Right renal pelvis (tissue), 4 donors: ENCODE measurements around the gene SEMA3D. TPM values are rescaled to one million over a fixed set of nuclear protein-coding genes. Genes with fewer than 3 reads are reported as not detected.
A peak's percentile ranks its signal among the peaks of the same experiment; 100 is the strongest.

Experiments used
- DNase-seq, 4 donors: peaks; one replicate each; pipeline ENCODE4 v3.0.0-alpha.2; 2013; ENCODE audit warnings: low read depth in 4 of 4, low spot score in 3 of 4, missing footprints in 1 of 4
- polyA plus RNA-seq, 4 donors: library from polyadenylated mRNA; unstranded; fragments of 120-200 nt; gene quantifications; one replicate each; pipeline ENCODE4 v1.2.1, GENCODE V29; 2013; ENCODE audit not compliant: insufficient read length in 4 of 4

Gene SEMA3D
- polyA plus RNA-seq, 4 donors, result 42.2 to 45.6 (median 43.3) TPM

DNA sequence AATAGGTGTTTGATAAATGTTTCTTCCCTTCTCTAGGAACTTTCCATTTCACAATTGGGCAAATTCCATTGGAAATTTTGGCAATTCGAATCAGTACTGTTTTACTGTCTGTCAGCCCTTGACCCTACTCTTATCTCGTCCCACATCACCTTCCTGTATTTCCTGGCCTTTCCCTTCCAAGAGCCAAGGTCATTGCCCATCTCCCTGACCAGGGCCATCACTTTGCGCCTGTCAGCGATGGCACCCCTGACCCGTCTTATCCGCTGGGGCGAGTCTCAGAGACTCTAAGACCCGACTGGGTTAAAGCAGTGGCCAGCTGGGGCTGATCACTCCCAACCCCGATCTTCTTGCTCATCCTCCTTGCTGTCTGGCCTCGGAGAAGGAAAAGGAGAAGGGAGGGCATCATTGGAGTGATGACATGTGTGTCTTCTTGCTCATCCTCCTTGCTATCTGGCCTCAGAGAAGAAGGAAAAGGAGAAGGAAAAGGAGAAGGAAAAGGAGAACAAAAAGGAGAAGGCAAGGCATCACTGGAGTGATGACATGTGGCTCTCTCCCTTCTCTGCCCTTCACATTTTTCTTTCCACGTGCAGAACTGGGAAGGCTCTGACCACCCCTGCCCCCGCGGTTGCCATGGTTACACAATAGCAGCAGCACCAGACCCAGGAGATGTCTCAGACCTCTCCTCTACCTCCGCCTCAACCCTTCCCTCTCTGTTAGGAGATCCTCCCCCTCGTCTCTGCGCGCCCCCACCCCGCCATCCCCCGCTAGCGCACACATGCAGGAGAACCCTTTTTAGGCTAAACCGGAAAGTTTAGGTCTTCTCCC, 2.0 kb downstream of the SEMA3D start:
- peak in 2 of 4 donors; percentile 45 to 52 for DNase-seq

DNA sequence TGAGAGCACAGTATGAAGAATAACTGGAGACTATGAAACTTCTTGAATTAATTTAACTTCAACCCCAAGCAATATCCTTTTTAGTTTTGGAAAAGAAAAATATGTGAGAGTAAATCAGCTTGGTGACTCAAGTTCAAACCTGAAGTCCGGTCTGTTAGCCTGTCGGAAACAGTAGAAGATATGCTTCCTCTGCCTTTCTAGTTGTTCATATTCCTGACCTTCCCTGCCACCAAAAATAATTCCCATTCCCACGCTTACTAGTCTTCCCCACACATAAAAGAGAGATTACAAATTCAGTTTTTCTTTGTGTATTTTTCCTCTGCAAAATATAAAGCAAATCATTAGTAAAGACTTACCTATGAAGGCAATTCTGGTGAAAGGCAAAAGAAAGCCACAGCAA, 3.6 kb downstream of the SEMA3D start:
- no peak for DNase-seq

DNA sequence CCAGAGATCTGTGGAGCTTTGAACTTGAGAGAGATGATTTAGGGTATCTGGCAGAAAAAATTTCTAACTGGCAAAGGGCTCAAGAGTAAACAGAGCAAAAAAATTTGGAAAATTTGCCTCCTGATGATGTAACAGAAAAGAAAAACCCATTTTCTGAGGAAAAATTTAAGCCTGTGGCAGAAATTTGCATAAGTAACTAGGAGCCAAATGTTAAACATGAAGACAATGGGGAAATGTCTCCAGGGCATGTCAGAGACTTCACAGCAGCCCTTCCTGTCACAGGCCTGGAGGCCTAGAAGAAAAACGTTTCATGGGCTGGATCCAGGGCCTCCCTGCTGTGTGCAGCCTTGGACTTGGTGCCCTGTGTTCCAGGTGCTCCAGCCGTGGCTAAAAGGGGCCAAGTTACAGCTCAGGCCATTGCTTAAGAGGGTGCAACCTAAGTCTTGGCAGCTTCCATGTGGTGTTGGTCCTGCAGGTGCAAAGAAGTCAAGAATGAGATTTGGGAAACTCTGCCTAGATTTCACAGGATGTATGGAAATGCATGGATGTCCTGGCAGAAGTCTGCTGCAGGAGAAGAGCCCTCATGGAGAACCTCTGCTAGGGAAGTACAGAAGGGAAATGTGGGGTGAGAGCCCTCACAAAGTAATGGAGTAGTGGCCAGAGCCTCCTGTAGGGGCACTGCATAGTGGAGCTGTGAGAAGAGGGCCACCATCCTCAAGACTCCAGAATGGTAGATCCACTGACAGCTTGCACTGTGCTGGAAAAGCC, 8.1 kb downstream of the SEMA3D start:
- no peak for DNase-seq

DNA sequence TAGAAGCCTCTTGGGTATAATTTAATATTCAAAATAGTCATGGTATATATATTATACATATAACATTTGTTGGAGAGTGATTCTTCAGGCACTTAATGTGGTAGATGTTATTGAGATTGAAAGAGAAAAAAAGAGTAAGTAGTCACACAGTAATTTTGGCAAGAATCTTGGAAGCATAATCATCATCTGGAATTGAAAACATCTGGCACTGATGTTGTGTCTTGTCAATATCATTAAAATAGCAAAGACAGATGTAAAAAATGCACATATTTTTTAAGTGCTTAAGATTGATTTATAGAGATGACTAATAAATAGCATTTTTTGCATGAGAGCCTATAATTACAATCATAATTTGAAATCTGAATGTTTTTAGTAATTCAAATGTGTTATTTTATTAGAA, 9.5 kb downstream of the SEMA3D start:
- no peak for DNase-seq

DNA sequence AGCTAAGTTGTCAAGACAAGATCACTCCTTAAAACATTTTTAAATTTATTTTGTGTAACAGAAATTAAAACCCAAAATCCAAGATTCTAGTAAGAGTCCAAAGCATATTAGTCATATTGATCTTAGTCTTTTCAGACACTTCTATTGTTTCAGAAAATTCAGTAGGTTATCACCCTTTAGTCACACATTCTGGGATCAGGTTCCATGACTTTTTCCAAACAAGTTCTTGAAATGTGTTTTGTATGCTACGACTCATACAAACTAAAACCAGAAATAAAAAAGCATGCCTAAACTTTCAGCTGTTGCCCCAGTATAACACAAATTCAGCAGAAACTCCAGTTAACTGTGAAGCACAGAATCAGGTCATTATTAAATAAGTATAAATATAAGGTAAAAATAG, 10.7 kb downstream of the SEMA3D start:
- no peak for DNase-seq

DNA sequence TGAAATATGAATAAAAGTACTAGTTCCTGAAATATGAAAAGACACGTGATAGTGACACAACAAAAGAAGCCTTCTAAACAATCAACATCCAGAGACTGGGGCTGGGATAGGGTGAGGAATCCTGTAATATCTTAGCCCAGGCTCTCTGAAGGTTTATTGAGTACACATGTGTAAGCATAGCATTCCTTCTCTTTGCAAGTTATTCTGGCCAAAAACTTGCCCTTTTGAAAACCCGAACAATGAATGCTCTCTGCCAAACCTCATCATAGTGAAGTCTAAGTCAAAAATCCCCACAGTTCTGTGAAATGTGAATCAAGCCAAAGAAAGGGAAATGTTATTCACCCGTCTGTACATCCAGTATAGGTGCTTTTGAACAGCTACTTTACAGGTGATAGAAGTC, 11.6 kb downstream of the SEMA3D start:
- no peak for DNase-seq

DNA sequence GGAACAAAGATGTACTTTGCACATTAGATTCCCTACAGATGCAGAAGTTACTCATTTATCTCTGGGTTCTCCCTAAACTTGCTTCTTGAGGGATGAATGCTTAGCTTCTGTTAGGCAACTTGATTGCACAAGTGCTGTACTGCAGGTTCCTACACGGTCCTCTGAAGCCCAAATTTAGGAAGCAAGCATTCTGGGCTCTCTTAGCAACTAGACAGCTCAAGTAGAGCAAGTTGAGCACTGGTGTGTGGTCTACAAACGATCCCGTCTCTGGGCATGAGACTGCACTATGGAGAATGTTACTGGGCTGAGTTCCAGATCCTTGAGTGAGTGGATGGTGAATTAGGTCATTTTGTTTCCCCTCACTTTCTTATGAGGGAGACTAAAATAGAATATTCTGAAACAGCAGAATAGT, 14.3 kb downstream of the SEMA3D start:
- DNase-seq, result no peak

DNA sequence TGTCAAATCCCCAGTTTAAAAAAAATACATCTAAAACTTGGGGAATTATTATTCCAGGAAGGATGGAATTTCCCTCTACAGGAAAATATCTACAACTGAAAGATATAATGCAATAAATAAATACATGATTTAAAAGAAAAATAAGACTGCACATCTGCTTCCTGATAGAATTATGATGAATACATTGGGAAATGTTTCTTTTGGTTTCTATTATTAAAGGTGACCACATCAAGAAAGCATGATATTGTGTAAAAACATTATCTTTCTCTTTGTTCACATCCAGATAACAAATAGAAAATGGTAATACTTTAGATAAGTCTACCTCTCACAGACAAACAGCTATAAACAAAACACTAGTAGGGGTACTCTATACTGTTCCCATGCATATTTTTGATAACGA, 19.2 kb downstream of the SEMA3D start:
- no peak for DNase-seq

DNA sequence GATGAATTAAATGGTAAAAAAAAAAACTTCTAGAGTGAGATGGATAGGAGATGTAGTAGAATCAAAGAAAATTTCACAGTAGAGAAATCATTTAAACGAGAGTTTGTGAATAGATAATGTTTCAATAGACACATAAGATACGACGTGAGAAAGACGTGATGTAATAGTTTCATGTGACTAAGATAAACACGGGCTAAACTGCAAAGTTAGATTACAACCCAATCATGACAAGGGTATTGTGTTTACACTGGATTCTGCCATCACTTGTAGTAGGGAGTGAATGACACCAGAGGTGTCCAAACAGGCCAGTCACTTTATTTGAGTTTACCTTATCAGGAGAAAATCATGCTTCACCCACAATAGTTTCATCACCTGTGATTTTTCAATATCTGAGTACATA, 21.6 kb downstream of the SEMA3D start:
- no peak for DNase-seq

DNA sequence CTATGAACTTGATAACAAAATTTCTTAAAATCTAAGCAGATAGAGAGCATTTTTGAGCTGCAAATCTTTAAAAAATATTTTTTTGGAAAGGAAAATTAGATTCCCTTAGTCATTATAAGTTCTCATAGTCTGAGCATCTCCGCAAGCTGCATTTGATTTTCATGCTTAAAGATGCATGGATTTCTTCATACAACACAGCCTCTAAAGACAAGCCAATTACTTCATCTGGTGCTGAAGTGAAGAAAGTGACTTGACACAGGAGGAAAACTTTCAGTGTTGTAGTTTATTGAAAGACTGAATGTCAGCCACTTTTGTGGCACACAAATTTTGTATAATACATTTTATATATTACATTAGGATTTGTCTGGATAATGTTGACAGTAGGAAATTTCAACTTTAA, 22.5 kb downstream of the SEMA3D start:
- no peak for DNase-seq

DNA sequence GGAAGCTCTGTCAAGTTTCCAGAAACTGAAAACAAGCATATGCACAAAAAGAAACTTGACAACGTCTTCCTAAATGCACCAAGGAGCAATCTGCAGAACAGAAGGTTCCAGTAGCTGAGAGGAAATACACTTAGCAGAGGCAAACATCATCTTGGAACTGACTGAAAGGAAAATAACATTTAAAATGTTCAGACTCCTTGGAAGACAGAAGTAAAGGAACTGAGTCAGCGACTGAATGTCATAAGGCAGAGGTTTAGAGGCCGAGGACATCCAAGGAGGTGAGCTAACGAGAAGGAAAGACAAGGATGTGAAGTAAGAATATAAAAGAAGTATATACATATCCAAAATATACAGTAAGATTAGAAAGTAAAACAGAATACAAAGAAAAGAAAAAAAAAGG, 24.1 kb downstream of the SEMA3D start:
- DNase-seq, result no peak

DNA sequence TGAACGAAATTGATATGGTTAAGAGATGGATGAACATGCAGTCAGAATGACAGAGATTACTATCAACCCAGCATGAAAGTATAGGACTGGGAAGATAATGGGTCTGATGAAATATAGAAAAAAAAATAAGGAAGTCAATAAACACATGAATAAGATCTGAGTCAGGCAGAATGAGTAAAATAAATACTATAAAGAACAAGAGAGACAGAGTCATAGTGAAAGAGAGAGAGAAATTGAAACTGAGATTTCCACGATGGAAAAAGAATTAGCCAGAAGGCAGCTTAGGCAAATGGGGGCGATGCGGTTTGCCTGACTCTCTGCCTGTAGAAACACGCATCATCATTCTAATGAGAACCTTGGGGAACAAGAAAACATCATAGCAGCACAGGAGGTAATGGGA, 26.6 kb downstream of the SEMA3D start:
- no peak for DNase-seq

DNA sequence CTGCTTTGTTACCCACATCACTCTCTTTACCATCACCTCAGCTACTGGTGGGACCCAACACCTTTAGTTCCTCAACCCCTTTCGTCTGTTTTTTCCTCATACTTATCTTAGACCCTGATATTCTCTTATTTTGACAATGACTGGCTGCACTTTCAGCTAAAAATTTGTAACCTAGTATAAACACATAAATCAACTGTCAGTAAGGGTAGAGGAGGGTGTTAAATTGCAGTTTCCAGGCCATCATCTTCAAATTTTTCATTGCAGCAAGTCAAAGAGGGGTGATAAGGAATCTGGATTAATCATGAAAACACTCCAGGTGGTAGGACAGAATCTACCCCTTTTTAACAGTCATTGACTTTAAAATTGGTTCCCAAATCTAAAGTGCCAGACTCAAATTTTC, 27.9 kb downstream of the SEMA3D start:
- DNase-seq, result no peak

DNA sequence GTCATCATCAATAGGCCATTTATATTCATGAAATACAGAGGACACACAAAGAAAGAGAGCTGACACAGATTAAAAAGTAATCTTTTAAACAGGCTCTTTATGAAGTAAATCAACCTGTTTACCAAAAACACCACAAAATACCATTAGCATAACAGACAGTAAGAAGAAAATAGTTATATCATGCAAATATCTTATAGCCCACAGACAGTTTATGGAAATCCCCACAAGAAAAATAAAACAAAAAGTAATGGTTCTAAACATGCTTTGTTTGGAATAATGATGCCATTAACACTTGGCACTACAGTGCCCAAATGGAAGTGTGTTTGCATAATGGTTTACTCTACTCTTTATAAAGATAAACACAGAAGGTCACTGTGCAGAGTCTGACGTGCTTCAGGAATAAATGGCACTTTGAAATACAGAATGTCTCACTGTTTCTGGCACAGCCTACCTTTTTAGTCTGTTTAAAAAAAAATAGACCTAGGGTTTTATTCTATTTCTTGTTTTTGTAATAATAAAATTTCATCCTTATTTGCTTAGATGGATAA, 30.1 kb downstream of the SEMA3D start:
- DNase-seq, result no peak

DNA sequence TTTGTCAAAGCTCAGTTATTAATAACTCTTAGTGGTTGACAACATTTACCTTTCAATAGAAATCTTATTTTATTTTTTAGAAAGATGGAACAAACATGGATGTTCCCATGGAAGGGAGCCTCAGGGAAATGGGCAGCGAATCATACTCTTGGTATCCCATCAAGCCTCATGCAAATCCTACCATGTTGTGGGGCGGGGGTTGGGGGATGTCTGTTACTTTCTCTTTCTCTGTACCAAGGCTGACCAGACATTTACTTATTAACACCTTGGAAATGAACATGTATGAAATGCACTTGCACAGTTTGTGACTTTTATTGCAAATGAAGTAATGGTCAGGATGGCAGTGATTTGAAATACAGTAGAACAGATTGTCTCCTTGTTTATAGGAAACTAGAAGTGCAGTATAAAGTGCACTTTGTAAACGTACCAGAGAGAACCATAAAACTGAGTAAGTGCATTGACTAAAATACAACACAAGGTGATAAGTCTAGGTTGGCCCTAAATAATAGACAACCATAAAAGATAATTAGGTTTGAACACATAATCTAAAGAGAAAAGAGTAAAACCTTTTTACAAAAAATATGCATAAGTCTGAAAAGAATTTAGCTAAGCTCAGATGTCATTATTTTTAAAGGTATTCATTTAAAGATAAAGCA, 32.4 kb downstream of the SEMA3D start:
- no peak for DNase-seq

DNA sequence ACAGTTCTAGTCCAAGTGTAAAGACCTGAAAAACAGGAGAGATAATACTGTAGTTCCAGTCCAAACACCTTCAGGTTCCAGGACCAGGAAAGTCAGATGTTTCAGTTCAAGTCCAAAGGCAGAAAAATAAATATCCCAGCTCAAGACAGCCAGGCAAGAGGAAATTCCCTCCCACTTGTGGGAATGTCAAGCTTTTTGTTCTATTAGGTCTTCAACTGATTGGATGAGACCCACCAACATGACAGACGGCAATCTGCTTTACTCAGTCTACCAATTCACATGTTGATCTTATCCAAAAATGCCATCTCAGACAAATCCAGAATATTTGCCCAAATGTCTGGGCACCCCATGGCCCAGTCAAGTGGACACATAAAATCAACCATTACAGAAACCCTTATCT, 33.1 kb downstream of the SEMA3D start:
- no peak for DNase-seq

DNA sequence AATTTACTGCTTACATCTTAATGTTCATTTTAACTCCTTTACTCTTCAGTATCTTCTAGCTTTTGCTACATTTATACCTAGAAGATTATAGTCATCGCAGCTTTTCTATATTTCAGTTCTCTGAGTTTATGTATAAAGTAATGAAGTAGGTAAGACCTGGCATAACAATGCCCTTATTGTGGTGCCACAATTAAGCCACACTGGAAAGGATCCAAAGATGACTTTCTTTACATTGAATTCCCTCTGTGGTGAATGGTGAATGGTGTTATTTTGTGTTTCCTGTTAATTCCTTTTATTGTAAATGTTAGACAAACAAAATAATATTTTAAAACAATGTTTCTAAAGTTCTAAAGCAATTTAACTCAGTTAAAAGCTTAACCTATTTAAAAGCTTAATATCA, 36.2 kb downstream of the SEMA3D start:
- no peak for DNase-seq

DNA sequence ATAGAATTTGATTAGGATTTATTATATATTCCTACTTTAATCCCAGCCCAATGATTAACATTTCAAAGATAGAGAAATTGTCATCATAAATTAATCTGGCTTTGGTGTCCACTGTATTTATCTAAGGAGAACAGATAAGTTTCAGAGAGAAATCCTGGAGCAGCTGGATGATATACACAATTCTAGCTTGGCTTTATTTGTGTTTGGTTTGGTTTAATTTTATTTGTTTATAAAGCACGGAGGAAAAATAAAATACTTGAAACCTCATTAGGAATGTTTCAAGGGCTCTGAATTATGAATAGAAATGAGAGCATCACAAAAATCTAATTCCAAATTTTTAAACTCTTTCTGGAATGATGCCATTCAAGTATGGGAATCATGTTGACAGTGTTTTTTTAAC, 42.1 kb downstream of the SEMA3D start:
- no peak for DNase-seq

DNA sequence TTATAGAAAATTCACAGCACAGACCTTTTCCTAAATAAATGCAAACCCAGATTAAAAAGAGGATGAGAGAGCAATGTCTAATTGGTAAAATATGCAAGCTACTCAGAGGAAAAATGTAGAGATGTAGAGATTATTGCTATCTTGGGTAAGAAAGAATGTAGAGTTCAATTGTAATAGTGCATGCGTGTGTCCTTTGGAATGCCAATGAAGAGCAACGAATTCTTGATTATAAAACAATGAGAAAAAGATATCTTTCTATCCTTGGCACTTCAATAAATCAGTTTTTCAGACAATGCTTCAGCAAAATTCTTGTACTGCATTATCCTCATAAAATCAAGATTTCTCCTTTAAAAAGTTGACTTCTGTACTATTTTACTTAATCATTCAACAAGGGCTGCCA, 50.9 kb downstream of the SEMA3D start:
- DNase-seq, result no peak

DNA sequence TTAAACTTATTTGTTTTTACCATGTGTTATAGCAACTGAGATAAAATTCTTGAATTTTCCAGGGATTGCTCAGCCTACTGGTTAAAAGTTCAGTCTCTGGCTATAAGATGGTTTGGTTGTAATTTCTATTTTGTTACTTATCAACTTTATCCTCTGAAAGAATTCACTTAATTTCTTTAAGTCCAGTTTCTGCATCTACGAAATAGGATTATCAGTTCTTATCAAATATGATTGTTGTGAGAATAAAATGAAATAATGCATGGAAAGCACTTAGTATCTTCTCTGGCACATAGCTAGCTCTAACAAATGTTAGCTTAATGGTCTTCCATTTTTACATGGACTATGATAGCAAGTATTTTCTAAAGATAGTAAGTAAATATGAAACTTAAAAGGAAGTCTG, 53.3 kb downstream of the SEMA3D start:
- no peak for DNase-seq

DNA sequence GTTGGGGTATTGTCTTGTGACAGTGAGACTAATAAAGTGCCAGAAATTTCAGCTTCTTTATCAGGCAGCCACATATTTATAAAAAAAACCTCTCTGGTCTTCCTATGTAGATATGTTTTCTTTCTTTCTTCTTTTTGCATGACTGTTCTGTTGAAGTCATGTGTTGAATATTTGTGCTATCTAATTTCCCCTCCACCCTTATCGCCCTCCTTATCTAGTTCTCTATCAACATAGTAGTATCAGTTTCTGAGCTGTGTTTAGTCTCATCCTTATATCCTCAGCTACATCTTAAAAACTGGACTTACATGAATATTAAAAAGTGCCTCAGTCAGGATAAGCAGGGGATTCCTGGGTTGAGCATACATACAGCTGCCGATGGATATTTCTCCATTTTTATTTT, 53.9 kb downstream of the SEMA3D start:
- DNase-seq, result no peak
